Measurements from ENCODE around the gene MUC22.
A peak's percentile ranks its signal among the peaks of the same experiment; 100 is the strongest.
"Not testable (repeated sequence)": the region's sequence is repeated elsewhere in the genome, so short reads cannot be mapped to it uniquely, and the experiment has no call there.

Gene MUC22

DNA sequence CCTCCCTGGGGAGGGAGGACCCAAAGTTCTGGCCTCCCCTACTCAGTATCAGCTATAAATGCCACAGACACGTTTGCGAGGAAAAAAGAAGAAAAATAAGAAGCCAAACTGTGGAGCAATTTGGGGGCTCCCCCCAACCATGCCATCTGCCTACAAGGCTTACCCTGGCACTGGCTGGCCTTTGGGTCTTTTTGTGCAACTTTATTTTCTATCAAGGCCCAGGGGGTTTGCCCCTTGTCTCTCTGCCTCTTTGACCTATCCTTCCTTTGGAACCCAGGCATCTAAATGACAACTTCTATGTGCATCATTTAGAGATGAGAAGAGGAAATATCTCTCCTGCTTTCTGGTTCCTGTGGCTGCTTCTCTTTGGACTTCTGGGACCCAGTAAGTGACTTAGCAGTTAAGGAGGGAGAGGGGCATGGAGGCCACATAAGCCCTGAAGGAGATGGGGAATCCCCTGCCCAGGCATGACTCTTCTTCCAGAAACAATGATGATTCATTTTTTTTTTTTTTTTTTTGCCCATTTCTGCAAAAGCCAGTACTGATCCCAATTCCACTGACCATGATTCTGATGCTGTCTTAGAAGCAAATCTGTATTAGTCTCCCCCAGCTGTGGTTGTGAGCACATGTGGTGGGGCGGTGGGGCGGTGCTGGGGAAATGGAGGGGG, at the start of gene MUC22:
TSS of gene MUC22 (plus strand) at position 82 of the 668 bp plus-strand sequence. CDS start at position 315, 233 bp downstream.
- DNase-seq (no peak), ATAC-seq (peak; percentile 72)
- Mint-ChIP-seq H3K9me3 (peaks cover 0 to 4% of the 10 kb centered on the region in 2 donors), H3K27ac (no peak within 1 kb of the TSS), H3K4me3 (no peak within 1 kb of the TSS), H3K27me3 (peaks cover 28% of the 10 kb centered on the region), H3K4me1 (no peaks in the 10 kb centered on the region)

DNA sequence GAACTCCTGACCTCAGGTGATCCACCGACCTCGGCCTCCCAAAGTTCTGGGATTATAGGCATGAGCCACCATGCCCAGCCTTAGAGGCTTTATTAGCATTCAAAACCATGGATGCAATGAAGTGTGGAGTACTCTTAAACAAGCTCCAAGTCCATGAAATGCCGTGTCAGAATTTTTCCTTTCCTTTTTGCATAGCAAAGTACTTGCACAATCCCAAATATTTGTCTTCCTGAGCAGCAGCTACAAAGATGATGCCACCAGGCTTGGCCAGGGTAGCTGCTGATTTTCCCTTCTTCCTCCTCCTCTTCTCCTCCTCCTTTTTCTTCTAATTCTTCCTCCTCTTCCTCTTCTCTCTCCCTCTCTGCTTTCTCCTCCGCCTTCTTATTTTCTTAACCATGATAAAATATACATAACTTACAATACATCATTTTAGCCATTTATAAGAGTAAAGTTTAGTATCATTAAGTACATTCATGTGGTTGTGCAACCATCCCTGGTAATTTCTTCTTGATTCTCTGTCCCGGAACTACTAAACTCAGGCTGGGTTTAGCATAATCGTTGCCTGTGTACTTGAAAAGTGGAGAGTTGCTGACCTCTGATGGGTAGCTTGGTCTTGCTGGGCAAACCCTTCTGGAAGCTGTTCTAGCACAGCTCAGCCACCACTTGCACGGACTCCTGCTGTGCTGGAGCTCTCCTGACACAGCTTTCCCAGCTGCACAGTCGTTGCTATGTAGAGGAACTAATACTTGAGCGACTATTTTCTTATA, 49.2 kb upstream of the MUC22 start:
- H3K4me1 Mint-ChIP-seq, result peaks cover 21% of the 10 kb centered on the region
- ATAC-seq (no peak), DNase-seq (no peak)
- no peak overlapping the region for H3K4me3 Mint-ChIP-seq
- H3K9me3 Mint-ChIP-seq, result no peaks in the 10 kb centered on the region
- H3K27ac Mint-ChIP-seq, result no peak overlapping the region
- H3K27me3 Mint-ChIP-seq, result peaks cover 38% of the 10 kb centered on the region

- H3K27ac Mint-ChIP-seq, result no peak overlapping the region
- DNase-seq (no peak), ATAC-seq (no peak)
- no peaks in the 10 kb centered on the region for H3K9me3 Mint-ChIP-seq
- peaks cover 21% of the 10 kb centered on the region for H3K4me1 Mint-ChIP-seq
- no peak overlapping the region for H3K4me3 Mint-ChIP-seq
- peaks cover 38% of the 10 kb centered on the region for H3K27me3 Mint-ChIP-seq
Observed at GRCh38 chr6:30962716-30963115, 47.6 kb upstream of the MUC22 start.

GRCh38 chr6:30963641-30964040, 46.6 kb upstream of the MUC22 start:
- DNase-seq (no peak), ATAC-seq (no peak)
- no peaks in the 10 kb centered on the region for H3K9me3 Mint-ChIP-seq
- H3K27ac Mint-ChIP-seq, result no peak overlapping the region
- no peak overlapping the region for H3K4me3 Mint-ChIP-seq
- peaks cover 21% of the 10 kb centered on the region for H3K4me1 Mint-ChIP-seq
- peaks cover 38% of the 10 kb centered on the region for H3K27me3 Mint-ChIP-seq

DNA sequence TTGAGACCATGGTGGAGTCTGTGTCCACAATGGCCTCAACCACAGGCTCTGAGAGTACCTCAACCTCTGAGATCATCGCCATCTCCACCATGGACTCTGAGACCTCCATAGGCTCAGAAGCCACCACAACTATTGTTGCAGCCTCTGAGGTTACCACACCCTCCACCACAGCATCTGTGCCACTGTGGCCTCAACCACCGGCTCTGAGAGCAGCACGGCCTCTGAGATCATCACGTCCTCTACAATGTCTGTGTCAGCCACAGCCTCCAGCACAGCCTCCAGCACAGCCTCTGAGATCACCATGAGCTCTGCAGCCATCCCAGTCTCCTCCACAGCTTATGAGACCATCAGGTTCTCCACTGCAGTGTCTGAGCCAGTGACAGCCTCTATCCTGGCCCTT, 46.2 kb upstream of the MUC22 start:
- peak; percentile 32 to 52 for DNase-seq
- Mint-ChIP-seq H3K27me3 (peaks cover 34% of the 10 kb centered on the region), H3K9me3 (no peaks in the 10 kb centered on the region), H3K4me1 (peaks cover 21% of the 10 kb centered on the region), H3K27ac (no peak overlapping the region), H3K4me3 (no peak overlapping the region)
- ATAC-seq, result peak; percentile 80

- ATAC-seq (peak; percentile 65), DNase-seq (peak; percentile 10 to 23)
- Mint-ChIP-seq H3K4me1 (peaks cover 21% of the 10 kb centered on the region), H3K9me3 (no peaks in the 10 kb centered on the region), H3K4me3 (no peak overlapping the region), H3K27me3 (peaks cover 28% of the 10 kb centered on the region), H3K27ac (no peak overlapping the region)
Observed at GRCh38 chr6:30965140-30965601, 45.1 kb upstream of the MUC22 start.

DNA sequence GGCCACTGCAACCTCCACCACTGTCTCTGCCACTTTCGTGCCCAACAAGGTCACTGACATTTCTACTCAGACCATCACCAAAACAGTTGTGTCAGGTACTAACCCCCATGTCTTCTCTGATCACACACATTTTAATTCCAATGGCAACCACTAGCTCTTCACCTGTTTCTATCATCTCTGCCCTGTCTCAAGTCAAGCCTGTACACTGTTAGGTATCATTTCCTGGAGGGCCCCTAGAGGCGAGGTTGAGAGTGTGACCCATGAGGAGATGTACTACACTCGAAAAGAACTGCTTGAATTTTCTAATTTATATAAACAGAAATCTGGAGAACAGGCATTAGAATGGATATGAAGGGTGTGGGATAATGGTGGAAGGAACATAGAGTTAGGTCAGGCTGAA, 44.1 kb upstream of the MUC22 start:
- peaks cover 28% of the 10 kb centered on the region for H3K27me3 Mint-ChIP-seq
- ATAC-seq (no peak), DNase-seq (no peak)
- no peaks in the 10 kb centered on the region for H3K9me3 Mint-ChIP-seq
- H3K4me1 Mint-ChIP-seq, result peaks cover 21% of the 10 kb centered on the region
- H3K4me3 Mint-ChIP-seq, result no peak overlapping the region
- H3K27ac Mint-ChIP-seq, result no peak overlapping the region

- not testable (repeated sequence) for H3K4me3 Mint-ChIP-seq, ATAC-seq, DNase-seq, H3K9me3 Mint-ChIP-seq
- Mint-ChIP-seq H3K27me3 (peaks cover 34% of the 10 kb centered on the region), H3K4me1 (peaks cover 18% of the 10 kb centered on the region), H3K27ac (peak overlapping the region in 1 of 2 donors; percentile 7)
Observed at GRCh38 chr6:30969171-30969570, 41.1 kb upstream of the MUC22 start.

DNA sequence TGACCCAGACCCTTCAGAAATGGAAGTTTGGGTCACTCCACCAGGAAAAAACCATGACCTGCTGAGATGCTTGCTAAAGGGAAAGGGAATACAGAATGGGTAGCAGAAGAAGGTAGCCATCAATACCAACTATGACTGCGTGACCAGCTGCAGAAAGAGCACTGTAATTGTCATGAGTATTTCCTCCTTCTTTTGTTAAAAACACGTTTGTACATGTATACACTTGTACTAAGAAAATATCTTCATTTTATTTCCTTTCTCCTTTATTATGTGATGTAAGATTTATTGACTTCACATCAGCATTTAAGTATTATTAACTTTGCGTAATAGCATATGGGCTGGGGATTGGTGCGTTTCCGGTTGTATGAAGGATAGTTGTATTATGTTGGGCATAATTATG, 39.3 kb upstream of the MUC22 start:
- H3K4me1 Mint-ChIP-seq, result peaks cover under 1% of the 10 kb centered on the region
- ATAC-seq, result no peak
- H3K9me3 Mint-ChIP-seq, result no peaks in the 10 kb centered on the region
- no peak for DNase-seq
- no peak overlapping the region for H3K27ac Mint-ChIP-seq
- H3K4me3 Mint-ChIP-seq, result no peak overlapping the region
- H3K27me3 Mint-ChIP-seq, result peaks cover 16% of the 10 kb centered on the region

DNA sequence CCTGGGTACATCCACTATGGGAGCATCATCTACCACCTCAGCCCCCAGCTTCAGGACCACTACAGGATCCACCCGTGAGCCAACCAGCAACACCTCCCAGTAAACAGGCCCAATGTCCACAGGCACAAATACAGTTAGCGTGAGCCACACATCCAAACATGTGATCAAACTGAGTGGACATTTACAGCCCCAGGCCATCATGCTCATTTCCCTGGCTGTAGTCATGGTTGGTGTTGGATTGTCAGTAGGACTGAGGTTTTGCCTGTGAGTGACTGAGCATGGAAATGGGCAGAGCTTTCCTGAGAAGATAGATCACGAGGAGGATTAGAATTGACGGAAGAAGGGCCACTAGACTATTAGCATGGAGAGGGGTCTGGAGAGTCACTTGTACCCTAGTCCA, 37.5 kb upstream of the MUC22 start:
- H3K9me3 Mint-ChIP-seq, result no peaks in the 10 kb centered on the region
- DNase-seq, result no peak
- no peak overlapping the region for H3K27ac Mint-ChIP-seq
- no peaks in the 10 kb centered on the region for H3K4me1 Mint-ChIP-seq
- H3K4me3 Mint-ChIP-seq, result no peak overlapping the region
- H3K27me3 Mint-ChIP-seq, result peaks cover 10% of the 10 kb centered on the region
- no peak for ATAC-seq

DNA sequence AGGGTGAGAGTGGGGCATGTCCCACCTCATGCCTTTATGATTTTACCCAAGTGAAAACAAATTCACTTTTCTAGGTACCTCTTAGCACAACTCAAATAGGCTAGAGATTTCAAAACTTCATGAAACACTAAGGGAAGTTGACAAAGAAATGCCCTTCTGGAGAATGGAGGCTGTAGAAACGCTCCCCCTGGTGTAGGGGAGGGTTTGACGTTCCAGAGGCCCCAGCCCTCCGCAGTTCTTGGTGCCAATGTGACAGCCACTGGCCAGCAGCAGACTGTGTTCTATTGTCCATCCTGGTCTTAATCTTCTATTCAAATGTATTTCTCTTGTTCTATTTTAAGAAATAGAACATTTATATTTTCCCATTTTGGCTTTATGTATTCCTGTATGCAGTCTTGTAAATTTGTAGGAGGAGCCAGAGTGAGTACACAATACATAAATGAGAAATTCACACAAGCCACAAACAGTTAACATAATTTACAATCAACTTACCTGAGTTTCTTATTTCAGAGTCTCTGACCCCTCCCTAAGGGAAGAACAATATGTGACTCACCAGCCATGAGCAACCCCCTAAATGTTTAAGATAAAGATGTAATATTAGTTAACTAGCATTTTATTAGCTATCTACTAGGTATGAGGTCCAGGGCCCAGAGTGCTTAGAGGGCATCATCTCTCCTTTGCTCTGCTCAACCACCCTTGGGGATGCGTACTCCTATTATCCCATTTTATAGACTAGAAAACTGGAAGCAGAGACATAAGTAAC, 35.6 kb upstream of the MUC22 start:
- no peak overlapping the region for H3K27ac Mint-ChIP-seq
- no peak for DNase-seq

GRCh38 chr6:30979141-30979540, 31.1 kb upstream of the MUC22 start:
- H3K27ac Mint-ChIP-seq, result no peak overlapping the region
- H3K9me3 Mint-ChIP-seq, result no peaks in the 10 kb centered on the region
- no peak overlapping the region for H3K4me3 Mint-ChIP-seq
- peaks cover 12% of the 10 kb centered on the region for H3K4me1 Mint-ChIP-seq
- DNase-seq, result no peak
- ATAC-seq, result no peak
- peaks cover 36% of the 10 kb centered on the region for H3K27me3 Mint-ChIP-seq

More for the DNA sequence above, 35.6 kb upstream of the MUC22 start:
- Mint-ChIP-seq H3K27me3 (peaks cover 17% of the 10 kb centered on the region), H3K4me1 (no peaks in the 10 kb centered on the region), H3K9me3 (no peaks in the 10 kb centered on the region), H3K4me3 (no peak overlapping the region)
- ATAC-seq, result no peak

GRCh38 chr6:30979690-30980089, 30.6 kb upstream of the MUC22 start:
- Mint-ChIP-seq H3K4me3 (no peak overlapping the region), H3K27ac (no peak overlapping the region), H3K27me3 (peaks cover 36% of the 10 kb centered on the region), H3K9me3 (no peaks in the 10 kb centered on the region), H3K4me1 (peaks cover 12% of the 10 kb centered on the region)
- no peak for ATAC-seq
- DNase-seq, result no peak

- H3K4me3 Mint-ChIP-seq, result no peak overlapping the region
- no peaks in the 10 kb centered on the region for H3K9me3 Mint-ChIP-seq
- no peak for DNase-seq
- no peak for ATAC-seq
- H3K4me1 Mint-ChIP-seq, result peaks cover 33% of the 10 kb centered on the region
- H3K27ac Mint-ChIP-seq, result no peak overlapping the region
- H3K27me3 Mint-ChIP-seq, result peaks cover 36% of the 10 kb centered on the region
Observed at GRCh38 chr6:30981942-30982772, 28.1 kb upstream of the MUC22 start.

DNA sequence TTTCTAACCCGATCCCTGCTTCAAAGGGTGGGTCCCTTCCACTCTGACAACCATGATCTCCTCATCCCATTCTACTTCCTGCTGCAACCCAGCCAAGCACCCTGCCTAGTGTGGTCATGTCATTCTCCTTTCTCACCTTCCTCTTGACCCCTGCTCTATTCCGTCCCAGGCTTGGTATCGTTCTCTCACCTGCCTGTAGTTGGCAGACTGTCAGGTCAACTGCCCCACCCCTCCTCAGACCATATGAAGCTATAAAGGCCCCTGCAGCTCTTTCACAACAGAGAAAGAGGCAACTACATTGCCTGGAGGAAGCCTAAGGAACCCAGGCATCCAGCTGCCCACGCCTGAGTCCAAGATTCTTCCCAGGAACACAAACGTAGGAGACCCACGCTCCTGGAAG, 26.8 kb upstream of the MUC22 start, which contains the start of gene MUC21:
TSS of gene MUC21 (plus strand) at position 280 of the 400 bp plus-strand sequence. CDS start 241 bp downstream, outside the sequence.
- DNase-seq (no peak), ATAC-seq (no peak)
- H3K4me3 Mint-ChIP-seq, result no peak within 1 kb of the TSS
- no peak within 1 kb of the TSS for H3K27ac Mint-ChIP-seq
- H3K9me3 Mint-ChIP-seq, result no peaks in the 10 kb centered on the region
- H3K4me1 Mint-ChIP-seq, result peaks cover 33% of the 10 kb centered on the region
- H3K27me3 Mint-ChIP-seq, result peaks cover 27% of the 10 kb centered on the region

Data from stimulated activated naive CD8-positive, alpha-beta T cell treated with anti-CD3 and anti-CD28 coated beads, Interleukin-15, amount 100 ng/mL, for 72 hours (primary cell).